ENCODE results near the gene EIF4E2.
"Not testable (repeated sequence)": the region's sequence is repeated elsewhere in the genome, so short reads cannot be mapped to it uniquely, and the experiment has no call there.

Gene EIF4E2

GRCh38 chr2:232527905-232528470 lies 22.5 kb upstream of the EIF4E2 start:
- ChIA-PET POLR2A (no interaction called here), CTCF (no interaction called here)
- no peak for DNase-seq (ENCODE audit: low read depth, low spot score)
- no peak for TF ChIP-seq CTCF (IDR thresholded peaks at IDR 0.05; ENCODE audit: insufficient read depth, low read length, missing control alignments)
- no peak overlapping the region for H3K4me3 ChIP-seq (ENCODE audit: low read depth, low read length)

GRCh38 chr2:232528746-232529460 lies 21.6 kb upstream of the EIF4E2 start:
- CTCF ChIA-PET, result no interaction called here
- TF ChIP-seq CTCF (IDR thresholded peaks at IDR 0.05; ENCODE audit: insufficient read depth, low read length, missing control alignments), result no peak
- DNase-seq (ENCODE audit: low read depth, low spot score), result no peak
- POLR2A ChIA-PET, result no interaction called here
- no peak overlapping the region for H3K4me3 ChIP-seq (ENCODE audit: low read depth, low read length)

DNA sequence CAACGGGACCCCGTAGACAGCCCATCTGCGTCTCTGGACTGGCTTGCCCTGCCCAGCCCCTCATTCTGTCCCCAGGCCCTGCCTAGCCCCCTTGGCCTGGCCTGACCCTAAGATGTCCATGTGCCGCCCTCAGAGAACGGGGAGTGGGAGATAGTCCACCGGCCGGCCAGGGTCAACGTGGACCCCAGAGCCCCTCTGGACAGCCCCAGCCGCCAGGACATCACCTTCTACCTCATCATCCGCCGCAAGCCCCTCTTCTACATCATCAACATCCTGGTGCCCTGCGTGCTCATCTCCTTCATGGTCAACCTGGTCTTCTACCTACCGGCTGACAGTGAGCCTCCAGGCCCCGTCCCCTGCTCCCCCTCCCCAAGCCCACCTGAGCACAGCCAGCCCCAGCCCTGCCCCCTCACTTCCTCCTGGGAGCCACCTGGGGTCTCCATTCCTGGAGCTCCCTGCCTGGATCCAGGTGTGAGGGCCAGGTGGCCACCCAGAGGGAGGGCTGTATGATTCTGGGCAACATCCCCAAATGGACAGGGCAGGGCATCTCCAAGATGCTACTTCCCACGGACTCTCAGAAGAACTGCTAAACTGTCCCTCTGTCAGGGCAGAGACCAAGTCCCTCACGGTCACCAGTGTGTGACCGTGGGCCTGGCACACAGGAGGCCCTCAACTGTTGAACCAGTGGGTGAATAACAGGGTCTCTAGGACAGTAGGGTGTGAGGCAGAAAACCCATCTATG lies 20.5 kb upstream of the EIF4E2 start:
- no peak for TF ChIP-seq CTCF (IDR thresholded peaks at IDR 0.05; ENCODE audit: insufficient read depth, low read length, missing control alignments)
- no peak overlapping the region for H3K4me3 ChIP-seq (ENCODE audit: low read depth, low read length)
- DNase-seq (ENCODE audit: low read depth, low spot score), result no peak
- CTCF ChIA-PET, result no interaction called here
- POLR2A ChIA-PET, result no interaction called here

GRCh38 chr2:232530626-232531260 lies 19.7 kb upstream of the EIF4E2 start:
- DNase-seq (ENCODE audit: low read depth, low spot score), result no peak
- no peak overlapping the region for H3K4me3 ChIP-seq (ENCODE audit: low read depth, low read length)
- POLR2A ChIA-PET, result no interaction called here
- TF ChIP-seq CTCF (IDR thresholded peaks at IDR 0.05; ENCODE audit: insufficient read depth, low read length, missing control alignments), result no peak
- CTCF ChIA-PET, result interaction anchor here (4.0 kb wide), 1 partner anchor 9 kb away, joined by 21 read pairs; no protein-coding TSS in a partner anchor

- no peak for DNase-seq (ENCODE audit: low read depth, low spot score)
- ChIA-PET POLR2A (no interaction called here), CTCF (interaction anchor here (1.4 to 4.0 kb wide), 3 partner anchors 11 to 680 kb away, joined by 4 to 21 read pairs (median 5); no protein-coding TSS in a partner anchor)
- TF ChIP-seq CTCF (IDR thresholded peaks at IDR 0.05; ENCODE audit: insufficient read depth, low read length, missing control alignments), result no peak
- H3K4me3 ChIP-seq (ENCODE audit: low read depth, low read length), result no peak overlapping the region
These were observed 18.1 kb upstream of the EIF4E2 start for GRCh38 chr2:232532419-232532818.

- DNase-seq (ENCODE audit: low read depth, low spot score); POLR2A ChIA-PET; H3K4me3 ChIP-seq (ENCODE audit: low read depth, low read length): not testable (repeated sequence)
- CTCF ChIA-PET, result interaction anchor here (0.8 to 4.0 kb wide), 4 partner anchors 11 to 680 kb away, joined by 3 to 21 read pairs (median 4); no protein-coding TSS in a partner anchor
These were observed 17.7 kb upstream of the EIF4E2 start for GRCh38 chr2:232532821-232533220.

All from AG04449 (cell line).